Measurements from ENCODE around the gene SF3B2. TPM values are rescaled to one million over a fixed set of nuclear protein-coding genes. Genes with fewer than 3 reads are reported as not detected.

The SF3B2 gene, protein sequence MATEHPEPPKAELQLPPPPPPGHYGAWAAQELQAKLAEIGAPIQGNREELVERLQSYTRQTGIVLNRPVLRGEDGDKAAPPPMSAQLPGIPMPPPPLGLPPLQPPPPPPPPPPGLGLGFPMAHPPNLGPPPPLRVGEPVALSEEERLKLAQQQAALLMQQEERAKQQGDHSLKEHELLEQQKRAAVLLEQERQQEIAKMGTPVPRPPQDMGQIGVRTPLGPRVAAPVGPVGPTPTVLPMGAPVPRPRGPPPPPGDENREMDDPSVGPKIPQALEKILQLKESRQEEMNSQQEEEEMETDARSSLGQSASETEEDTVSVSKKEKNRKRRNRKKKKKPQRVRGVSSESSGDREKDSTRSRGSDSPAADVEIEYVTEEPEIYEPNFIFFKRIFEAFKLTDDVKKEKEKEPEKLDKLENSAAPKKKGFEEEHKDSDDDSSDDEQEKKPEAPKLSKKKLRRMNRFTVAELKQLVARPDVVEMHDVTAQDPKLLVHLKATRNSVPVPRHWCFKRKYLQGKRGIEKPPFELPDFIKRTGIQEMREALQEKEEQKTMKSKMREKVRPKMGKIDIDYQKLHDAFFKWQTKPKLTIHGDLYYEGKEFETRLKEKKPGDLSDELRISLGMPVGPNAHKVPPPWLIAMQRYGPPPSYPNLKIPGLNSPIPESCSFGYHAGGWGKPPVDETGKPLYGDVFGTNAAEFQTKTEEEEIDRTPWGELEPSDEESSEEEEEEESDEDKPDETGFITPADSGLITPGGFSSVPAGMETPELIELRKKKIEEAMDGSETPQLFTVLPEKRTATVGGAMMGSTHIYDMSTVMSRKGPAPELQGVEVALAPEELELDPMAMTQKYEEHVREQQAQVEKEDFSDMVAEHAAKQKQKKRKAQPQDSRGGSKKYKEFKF
- total RNA-seq (2021; ENCODE audit: unreplicated experiment) (300 TPM), Bru-seq, nascent RNA (percentile 90 among the genes with signal in this experiment), BruChase-seq, experiment 1, labeled RNA remaining after a 6-hour chase (percentile 98 among the genes with signal in this experiment), BruChase-seq, experiment 2, labeled RNA remaining after a 2-hour chase (percentile 94 among the genes with signal in this experiment)
- polyA plus RNA-seq (2012): 193 and 224 TPM in 2 replicates
- long read RNA-seq, transcript SF3B2-201 (22 exons, 2,903 nt): major isoform, 219 of 408 reads
- long read RNA-seq, partial matches to known transcripts: 122 of 408 reads
- long read RNA-seq, other reads (novel, unspliced or antisense): 67 of 408 reads

DNA sequence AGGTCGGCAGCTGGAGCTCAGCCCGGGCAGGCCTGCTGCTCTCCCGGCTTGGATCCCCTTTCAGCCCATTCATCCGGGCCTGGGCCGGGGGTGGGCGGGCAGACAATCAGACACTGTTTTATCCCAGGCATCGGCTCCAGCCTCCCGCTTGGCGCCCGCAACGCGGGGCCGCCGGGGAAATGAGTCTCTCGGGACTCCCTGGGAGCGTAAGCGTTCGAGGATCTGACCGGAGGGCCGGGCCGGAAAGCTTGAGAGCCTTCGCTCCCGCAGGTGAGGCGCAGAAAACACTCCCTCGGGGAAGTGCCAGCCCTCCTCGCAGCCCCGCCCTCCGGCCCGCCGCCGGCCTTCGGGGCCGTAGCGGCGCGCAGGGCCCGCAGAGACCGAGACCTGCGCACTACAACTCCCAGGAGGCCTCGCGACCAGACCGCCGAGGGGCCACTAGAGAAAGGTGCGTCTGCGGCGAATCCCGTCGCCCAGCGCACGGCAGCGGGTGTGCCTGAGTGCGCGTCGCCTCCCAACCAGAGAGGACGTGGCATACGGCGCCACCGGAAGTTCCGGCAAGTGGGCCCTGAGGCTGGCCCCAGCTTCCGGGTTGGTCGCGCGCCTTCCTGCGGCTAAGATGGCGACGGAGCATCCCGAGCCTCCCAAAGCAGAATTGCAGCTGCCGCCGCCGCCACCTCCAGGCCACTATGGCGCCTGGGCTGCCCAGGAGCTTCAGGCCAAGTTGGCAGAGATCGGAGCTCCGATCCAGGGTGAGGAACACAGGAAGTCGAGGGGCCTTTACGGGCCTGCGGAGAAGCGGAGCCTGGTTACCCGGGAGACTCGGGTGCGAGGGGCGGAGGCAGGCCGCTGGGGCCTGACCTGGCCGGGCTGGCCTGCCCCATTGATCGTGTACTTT is at the start of gene SF3B2:
Gene SF3B2 (plus strand): TSS at position 599 of the 898 bp plus-strand sequence. CDS start 21 bp downstream, at position 620.
- ChIA-PET POLR2A (interaction anchor here (0.7 to 1.8 kb wide), 4 partner anchors 38 to 160 kb away, joined by 3 to 5 read pairs (median 3); partner anchors contain the start of genes BANF1 and EIF1AD), RAD21 (ENCODE audit: low non-redundant PET in 1 of 2, low total read pairs in 2 of 2, uncharacterized antibody in 2 of 2, unreplicated experiment in 2 of 2) (interaction anchor here in 1 of 2 experiments (0.8 kb wide), 1 partner anchor 50 kb away, joined by 4 read pairs; the partner anchor contains the start of genes BANF1 and EIF1AD), CTCF (interaction anchor here (0.9 to 1.9 kb wide), 5 partner anchors 15 to 192 kb away, joined by 3 to 6 read pairs (median 4); partner anchors contain the start of genes BANF1 and EIF1AD)
- peaks cover 21% of the 10 kb centered on the region in 2 experiments for H3K4me1 ChIP-seq (ENCODE audit: control insufficient read depth in 1 of 2, insufficient read depth in 2 of 2, low read length in 2 of 2)
- peak within 1 kb of the TSS; percentile 92 for H3K4me2 ChIP-seq (ENCODE audit: low read length)
- peak within 1 kb of the TSS; percentile 83 for H3K27ac ChIP-seq (ENCODE audit: low read depth, low read length)
- peaks cover 23 to 26% of the 10 kb centered on the region in 2 experiments; a peak in 3 of 4 replicates for H3K36me3 ChIP-seq (ENCODE audit: control insufficient read depth in 1 of 2, insufficient read depth in 2 of 2, low read length in 2 of 2)
- no peaks in the 10 kb centered on the region for H4K20me1 ChIP-seq (ENCODE audit: insufficient read depth)
- peak within 1 kb of the TSS; percentile 79 for H3K9ac ChIP-seq (ENCODE audit: low read length)
- DNase-seq (ENCODE audit: low read depth, low spot score) (peak; percentile 96), ATAC-seq (peak; percentile 99)
- H2AFZ ChIP-seq (ENCODE audit: low read depth, low read length, poor library complexity, severe bottlenecking): no peak within 1 kb of the TSS
- no TSS peak for BruUV-seq (replicated peaks)
- no peaks in the 10 kb centered on the region for H3K9me2 ChIP-seq (ENCODE audit: insufficient read depth)
- no peaks in the 10 kb centered on the region for H3K9me3 ChIP-seq (ENCODE audit: control insufficient read depth in 1 of 2, insufficient read depth in 1 of 2, low read depth in 1 of 2, low read length in 2 of 2)
- H3K4me3 ChIP-seq (replicated peaks in 1 of 2; ENCODE audit: low read depth in 1 of 2, low read length in 2 of 2): peak within 1 kb of the TSS; percentile 79 to 100
- no peaks in the 10 kb centered on the region for H3K27me3 ChIP-seq (ENCODE audit: insufficient read depth, low read length)
- H3K79me2 ChIP-seq (ENCODE audit: insufficient read depth, low read length): peaks cover 45% of the 10 kb centered on the region
- TF ChIP-seq SP1 (IDR thresholded peaks at IDR 0.05; ENCODE audit: low read depth): peak; percentile 90
- peak; percentile 90 for TF ChIP-seq ZFX (IDR thresholded peaks at IDR 0.05)
- TF ChIP-seq, protein P1, sequence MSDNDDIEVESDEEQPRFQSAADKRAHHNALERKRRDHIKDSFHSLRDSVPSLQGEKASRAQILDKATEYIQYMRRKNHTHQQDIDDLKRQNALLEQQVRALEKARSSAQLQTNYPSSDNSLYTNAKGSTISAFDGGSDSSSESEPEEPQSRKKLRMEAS (IDR thresholded peaks at IDR 0.05): peak; percentile 76; the same call in 1 of the 2 replicates
- peak; percentile 81 for TF ChIP-seq POLR2AphosphoS5 (IDR thresholded peaks at IDR 0.05; ENCODE audit: low read depth, low read length)
- 0 out of 2 replicates have a peak, but pooled peaks have one; percentile 51 for TF ChIP-seq SIN3A (IDR thresholded peaks at IDR 0.05; ENCODE audit: low read depth)
- no peak; the same call in 1 of the 2 replicates for TF ChIP-seq SRF (IDR thresholded peaks at IDR 0.05; ENCODE audit: low read depth)
- TF ChIP-seq POLR2A (IDR thresholded peaks at IDR 0.05; ENCODE audit: borderline replicate concordance, extremely low read depth, insufficient read depth, insufficient read length): peak; percentile 22
- no peak; the same call in 1 of the 2 replicates for TF ChIP-seq EGR1 (IDR thresholded peaks at IDR 0.05; ENCODE audit: low read depth)
- no peak for TF ChIP-seq CEBPB (IDR thresholded peaks at IDR 0.05; ENCODE audit: low read depth)
- TF ChIP-seq RAD21 (IDR thresholded peaks at IDR 0.05; ENCODE audit: low read depth): no peak
- TF ChIP-seq YY1 (IDR thresholded peaks at IDR 0.05; ENCODE audit: extremely low read depth, insufficient replicate concordance, low read depth, low read length): peak; percentile 92
- intact Hi-C loops (cut with micrococcal nuclease): loop anchor here (1.0 kb wide), 1 partner anchor 51 kb away; no protein-coding TSS in a partner anchor
